Activated T-helper 2 cell treated with anti-CD3 and anti-CD28 coated beads, Interferon-gamma antibody, Interleukin-2, Interleukin-4, amounts not matched to agents 10 μg/mL and 5 μg/mL and 100 μg/mL, durations not matched to agents 14 hours and 24 hours and 36 hours (primary cell): ENCODE measurements around the gene PRAMEF20. TPM values are rescaled to one million over a fixed set of nuclear protein-coding genes. Genes with fewer than 3 reads are reported as not detected.
"Not testable (repeated sequence)": the region's sequence is repeated elsewhere in the genome, so short reads cannot be mapped to it uniquely, and the experiment has no call there.

Source experiments
- DNase-seq: peaks from one replicate; pipeline ENCODE4 v3.0.0; 2021; ENCODE audit warnings: low spot score
- H3K27ac Mint-ChIP-seq: one replicate; pipeline ENCODE4 v1.8.0; 2021; ENCODE audit warnings: mixed read lengths
- H3K27me3 Mint-ChIP-seq: one replicate; pipeline ENCODE4 v1.8.0; 2021; ENCODE audit warnings: low read depth, mixed read lengths
- H3K36me3 Mint-ChIP-seq: one replicate; pipeline ENCODE4 v1.8.0; 2021; ENCODE audit warnings: low read depth, mixed read lengths
- H3K4me1 Mint-ChIP-seq: one replicate; pipeline ENCODE4 v1.8.0; 2021; ENCODE audit warnings: low read depth, mixed read lengths
- H3K4me3 Mint-ChIP-seq: one replicate; pipeline ENCODE4 v1.8.0; 2021; ENCODE audit warnings: low read depth, mild to moderate bottlenecking, moderate library complexity, mixed read lengths
- H3K9me3 Mint-ChIP-seq: one replicate; pipeline ENCODE4 v1.8.0; 2021; ENCODE audit warnings: mixed read lengths
- intact Hi-C: fragments of 100-400 bp; cut with micrococcal nuclease; formaldehyde crosslinking; loops from one replicate; pipeline ENCODE4 v1.15.1; 2023
- total RNA-seq: library from RNA; stranded (reverse); gene quantifications from 2 replicates; pipeline ENCODE4 v1.2.3, GENCODE V29; 2022

PRAMEF20 gene
- total RNA-seq, result not detected in 2 replicates

DNA sequence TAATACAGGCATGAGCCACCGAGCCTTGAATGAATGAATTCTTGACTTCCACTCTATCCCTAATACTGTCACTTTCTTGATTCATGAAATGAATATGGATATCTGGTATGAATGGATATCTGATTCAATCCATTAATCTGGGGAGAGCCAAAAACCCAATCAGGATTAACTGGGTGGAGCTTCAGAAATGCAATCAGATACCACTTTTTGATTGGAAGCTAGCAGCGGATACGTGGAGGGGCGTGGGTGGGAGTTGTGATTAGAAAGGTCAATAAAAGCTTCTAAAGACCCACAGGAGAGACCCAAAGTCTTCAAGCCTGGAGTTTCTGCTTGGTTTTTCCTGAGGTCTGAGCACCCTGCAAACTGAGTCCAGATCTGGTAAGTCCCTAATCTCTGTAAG lies at the start of gene PRAMEF20:
PRAMEF20 (plus strand) TSS at position 301 of the 400 bp plus-strand sequence. CDS start 5,905 bp downstream, outside the sequence.
- H3K27me3 Mint-ChIP-seq, intact Hi-C loops: not testable (repeated sequence)

DNA sequence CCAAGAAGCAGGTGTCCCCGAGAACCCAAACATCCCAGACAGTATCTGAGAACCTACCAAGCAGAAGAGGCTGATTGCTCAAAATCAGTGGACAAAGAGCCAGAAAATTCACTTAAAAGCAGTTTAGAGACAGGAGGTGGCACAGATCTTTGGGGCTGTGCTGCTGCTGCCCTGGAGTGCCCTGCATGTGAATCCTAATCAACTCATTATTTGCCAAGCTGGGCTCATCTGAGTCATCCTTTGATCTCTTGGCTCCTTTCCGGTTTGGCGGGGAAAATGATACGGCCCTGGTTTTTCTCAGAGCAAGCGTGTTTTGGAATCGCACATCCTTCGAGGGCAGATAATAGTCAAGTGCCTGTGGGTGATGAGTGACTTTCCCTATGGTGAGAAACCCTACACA lies 47.9 kb upstream of the PRAMEF20 start:
- DNase-seq, intact Hi-C loops, H3K4me1 Mint-ChIP-seq, H3K27ac Mint-ChIP-seq, H3K4me3 Mint-ChIP-seq, H3K27me3 Mint-ChIP-seq, H3K36me3 Mint-ChIP-seq, H3K9me3 Mint-ChIP-seq: not testable (repeated sequence)

More for the DNA sequence above, at the start of gene PRAMEF20:
- DNase-seq, H3K27ac Mint-ChIP-seq, H3K4me1 Mint-ChIP-seq, H3K4me3 Mint-ChIP-seq, H3K9me3 Mint-ChIP-seq, H3K36me3 Mint-ChIP-seq: not testable (repeated sequence)

DNA sequence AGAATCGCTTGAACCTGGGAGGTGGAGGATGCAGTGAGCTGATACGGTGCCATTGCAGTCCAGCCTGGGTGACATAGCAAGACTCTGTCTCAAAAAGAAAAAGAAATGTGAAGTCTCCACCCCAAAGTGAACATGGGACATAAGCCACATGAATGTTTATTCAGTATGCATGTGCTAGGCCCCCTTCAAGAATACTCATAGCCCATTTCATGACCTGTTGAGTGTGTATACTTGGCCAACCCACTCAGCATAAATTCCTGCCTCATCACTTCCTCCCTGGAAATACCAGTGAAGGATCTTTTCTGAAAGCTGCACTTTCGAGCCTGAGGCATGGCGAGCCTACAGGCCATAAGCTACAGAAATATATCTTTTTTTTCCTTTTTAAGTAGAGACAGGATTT lies 45.3 kb upstream of the PRAMEF20 start:
- H3K9me3 Mint-ChIP-seq, H3K27me3 Mint-ChIP-seq, H3K36me3 Mint-ChIP-seq, intact Hi-C loops, H3K4me1 Mint-ChIP-seq, H3K27ac Mint-ChIP-seq, H3K4me3 Mint-ChIP-seq, DNase-seq: not testable (repeated sequence)

DNA sequence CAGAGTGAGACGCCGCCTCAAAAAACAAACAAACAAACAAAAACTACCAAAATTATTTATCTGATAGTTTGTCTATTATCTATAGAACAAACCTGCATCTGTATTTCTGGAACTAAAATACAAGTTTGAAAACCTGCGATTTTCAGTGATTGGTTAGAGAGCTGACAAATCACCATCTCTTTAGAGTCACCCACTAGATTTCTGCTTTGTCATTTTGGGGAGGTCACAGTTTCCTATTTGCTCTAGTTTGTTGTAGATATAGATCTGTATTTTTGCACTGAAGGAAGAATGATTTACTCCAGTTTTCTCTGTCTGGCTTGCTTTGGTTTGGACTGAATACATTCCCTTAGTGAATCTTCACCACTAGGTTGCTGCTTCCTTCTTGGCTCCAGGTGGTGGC lies 43.7 kb upstream of the PRAMEF20 start:
- H3K27ac Mint-ChIP-seq, H3K36me3 Mint-ChIP-seq, H3K4me1 Mint-ChIP-seq, intact Hi-C loops, H3K27me3 Mint-ChIP-seq, H3K9me3 Mint-ChIP-seq, H3K4me3 Mint-ChIP-seq, DNase-seq: not testable (repeated sequence)

DNA sequence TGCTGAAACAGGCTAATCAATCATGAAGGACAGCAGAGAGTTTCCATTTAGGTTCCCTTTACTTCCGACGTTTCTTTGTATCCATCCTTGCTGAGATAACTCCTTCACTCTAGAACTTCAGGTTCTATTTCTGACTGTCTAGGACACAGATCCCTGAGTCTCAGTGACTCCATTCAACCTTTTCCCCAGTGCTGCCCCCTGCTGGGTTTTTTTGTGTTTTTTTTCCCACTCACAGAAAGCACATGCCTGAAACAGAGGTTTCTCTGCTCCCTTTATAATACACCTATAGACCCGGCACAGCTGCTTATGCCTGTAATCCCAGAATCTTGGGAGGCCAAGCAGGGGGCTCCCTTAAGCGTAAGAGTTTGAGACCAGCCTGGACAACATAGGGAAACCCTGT lies 41.7 kb upstream of the PRAMEF20 start:
- H3K27ac Mint-ChIP-seq, H3K4me3 Mint-ChIP-seq, H3K36me3 Mint-ChIP-seq, H3K4me1 Mint-ChIP-seq, H3K27me3 Mint-ChIP-seq, intact Hi-C loops, H3K9me3 Mint-ChIP-seq, DNase-seq: not testable (repeated sequence)

DNA sequence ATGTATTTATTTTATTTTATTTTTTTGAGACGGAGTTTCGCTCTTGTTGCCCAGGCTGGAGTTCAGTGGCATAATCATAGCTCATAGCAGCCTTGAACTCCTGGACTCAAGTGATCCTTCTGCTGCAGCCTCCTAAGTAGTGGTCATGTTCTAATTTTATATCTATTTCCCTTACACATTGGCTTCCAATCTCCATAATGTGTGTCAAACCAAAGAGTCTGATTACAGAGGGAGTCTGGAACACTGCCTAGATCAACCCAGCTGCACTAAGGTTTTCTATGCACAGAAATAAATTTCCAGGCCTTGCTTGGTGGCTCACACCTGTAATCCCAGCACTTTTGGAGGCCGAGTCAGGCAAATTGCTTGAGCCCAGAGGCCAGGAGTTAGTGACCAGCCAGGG lies 31.3 kb upstream of the PRAMEF20 start:
- DNase-seq, H3K4me3 Mint-ChIP-seq, H3K36me3 Mint-ChIP-seq, H3K27ac Mint-ChIP-seq, H3K27me3 Mint-ChIP-seq, H3K4me1 Mint-ChIP-seq, intact Hi-C loops, H3K9me3 Mint-ChIP-seq: not testable (repeated sequence)

DNA sequence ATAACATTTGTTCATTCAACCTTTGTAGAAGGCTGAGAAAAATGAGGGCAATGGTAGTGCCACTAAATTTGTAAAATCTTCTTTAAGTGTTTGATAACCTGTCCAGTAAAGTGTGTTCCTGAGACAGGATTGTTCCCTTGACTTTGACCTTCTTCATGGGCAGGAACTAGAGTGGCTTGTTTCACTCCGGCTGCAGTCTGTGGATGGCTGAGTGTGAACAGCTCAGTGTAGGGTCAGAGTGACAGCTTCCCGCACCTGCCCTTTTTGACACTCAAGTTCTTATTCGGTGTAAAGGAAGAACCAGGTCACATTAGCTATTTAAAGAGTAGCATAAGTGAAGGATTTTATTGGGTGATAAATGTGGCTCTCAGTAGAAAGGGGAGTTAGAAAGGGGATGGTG lies 29.9 kb upstream of the PRAMEF20 start:
- H3K27ac Mint-ChIP-seq, H3K9me3 Mint-ChIP-seq, DNase-seq, H3K27me3 Mint-ChIP-seq, H3K36me3 Mint-ChIP-seq, intact Hi-C loops, H3K4me1 Mint-ChIP-seq, H3K4me3 Mint-ChIP-seq: not testable (repeated sequence)

DNA sequence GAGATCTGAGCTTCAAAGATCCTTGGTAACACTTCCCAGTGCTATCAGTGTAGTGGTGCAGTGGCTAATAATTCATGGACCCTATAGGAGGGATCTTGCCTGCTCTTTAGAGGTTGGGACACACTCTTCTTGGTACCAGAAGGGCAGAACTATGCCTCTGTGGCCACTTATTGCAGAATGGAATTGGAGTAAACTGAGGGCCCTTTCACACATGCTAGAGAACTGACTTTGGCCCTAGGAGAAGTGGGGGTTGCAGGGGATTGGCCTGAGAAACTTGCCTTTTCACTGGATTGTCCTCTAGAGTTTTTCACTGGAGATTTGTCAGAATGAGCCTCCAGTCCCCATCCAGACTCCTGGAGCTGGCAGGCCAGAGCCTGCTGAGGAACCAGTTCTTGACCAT lies 20.9 kb upstream of the PRAMEF20 start, which contains the start of gene PRAMEF17:
PRAMEF17 (plus strand) TSS at position 301 of the 400 bp plus-strand sequence; CDS start at position 327, 26 bp downstream.
- H3K27me3 Mint-ChIP-seq, H3K9me3 Mint-ChIP-seq, intact Hi-C loops, H3K4me1 Mint-ChIP-seq, H3K4me3 Mint-ChIP-seq, DNase-seq, H3K27ac Mint-ChIP-seq, H3K36me3 Mint-ChIP-seq: not testable (repeated sequence)

DNA sequence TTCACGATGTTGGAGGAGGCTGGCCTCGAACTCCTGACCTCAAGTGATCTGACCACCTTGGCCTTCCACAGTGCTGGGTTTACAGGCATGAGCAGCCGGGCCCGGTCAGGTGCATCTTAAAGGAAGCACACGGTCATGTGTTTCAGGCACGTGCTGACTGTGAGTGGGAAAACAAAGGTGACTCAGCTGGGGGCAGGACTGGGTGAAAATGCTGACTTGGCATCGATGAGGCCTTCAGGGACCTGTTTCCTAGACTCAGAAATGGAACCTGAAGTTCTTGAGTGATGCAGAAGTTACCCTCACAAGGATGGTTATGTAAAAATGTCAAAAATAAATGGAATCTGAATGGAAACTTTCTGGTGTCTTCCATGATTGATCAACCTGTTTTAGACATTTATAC lies 17.2 kb upstream of the PRAMEF20 start:
- H3K4me1 Mint-ChIP-seq, H3K27me3 Mint-ChIP-seq, H3K4me3 Mint-ChIP-seq, H3K36me3 Mint-ChIP-seq, H3K9me3 Mint-ChIP-seq, H3K27ac Mint-ChIP-seq, intact Hi-C loops, DNase-seq: not testable (repeated sequence)

DNA sequence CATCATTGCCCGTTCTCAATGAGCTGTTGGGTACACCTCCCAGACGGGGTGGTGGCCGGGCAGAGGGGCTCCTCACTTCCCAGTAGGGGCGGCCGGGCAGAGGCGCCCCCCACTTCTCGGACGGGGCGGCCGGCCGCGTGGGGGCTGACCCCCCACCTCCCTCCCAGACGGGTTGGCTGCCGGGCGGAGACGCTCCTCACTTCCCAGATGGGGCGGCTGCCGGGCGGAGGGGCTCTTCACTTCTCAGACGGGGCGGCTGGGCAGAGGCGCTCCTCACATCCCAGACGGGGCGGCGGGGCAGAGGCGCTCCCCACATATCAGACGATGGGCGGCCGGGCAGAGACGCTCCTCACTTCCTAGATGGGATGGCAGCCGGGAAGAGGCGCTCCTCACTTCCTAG lies 15.5 kb upstream of the PRAMEF20 start:
- intact Hi-C loops, H3K4me1 Mint-ChIP-seq, H3K4me3 Mint-ChIP-seq, DNase-seq, H3K27ac Mint-ChIP-seq, H3K9me3 Mint-ChIP-seq, H3K36me3 Mint-ChIP-seq, H3K27me3 Mint-ChIP-seq: not testable (repeated sequence)

DNA sequence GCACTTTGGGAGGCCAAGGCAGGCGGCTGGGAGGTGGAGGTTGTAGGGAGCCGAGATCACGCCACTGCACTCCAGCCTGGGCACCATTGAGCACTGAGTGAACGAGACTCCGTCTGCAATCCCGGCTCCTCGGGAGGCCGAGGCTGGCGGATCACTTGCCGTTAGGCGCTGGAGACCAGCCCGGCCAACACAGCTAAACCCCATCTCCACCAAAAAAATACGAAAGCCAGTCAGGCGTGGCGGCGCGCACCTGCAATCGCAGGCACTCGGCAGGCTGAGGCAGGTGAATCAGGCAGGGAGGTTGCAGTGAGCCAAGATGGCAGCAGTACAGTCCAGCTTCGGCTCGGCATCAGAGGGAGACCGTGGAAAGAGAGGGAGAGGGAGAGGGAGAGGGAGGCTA lies 14.9 kb upstream of the PRAMEF20 start:
- H3K27me3 Mint-ChIP-seq, H3K36me3 Mint-ChIP-seq, H3K9me3 Mint-ChIP-seq, H3K4me3 Mint-ChIP-seq, H3K4me1 Mint-ChIP-seq, H3K27ac Mint-ChIP-seq, DNase-seq, intact Hi-C loops: not testable (repeated sequence)

DNA sequence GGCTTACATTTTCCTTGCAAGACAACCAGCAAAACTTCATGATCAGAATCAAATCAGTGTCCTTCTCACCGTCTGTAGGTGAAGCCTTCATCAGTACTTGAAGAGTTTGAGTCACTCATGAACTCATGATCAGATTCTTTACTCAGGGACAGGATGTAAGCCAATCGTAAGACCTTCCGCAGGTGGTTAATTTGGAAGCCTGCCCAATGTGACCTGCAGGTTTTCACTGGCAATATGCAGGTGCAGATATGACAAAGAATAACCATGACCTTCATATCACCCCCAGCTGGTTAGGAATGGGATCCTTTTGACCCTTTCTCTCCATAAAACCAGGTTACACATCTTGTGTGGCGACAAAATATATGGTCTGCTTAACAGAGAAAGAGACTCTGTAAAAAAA lies 2.4 kb upstream of the PRAMEF20 start:
- Mint-ChIP-seq H3K4me1 (no peaks in the 10 kb centered on the region), H3K9me3 (no peaks in the 10 kb centered on the region), H3K27ac (no peak overlapping the region), H3K27me3 (peaks cover 1% of the 10 kb centered on the region), H3K36me3 (no peaks in the 10 kb centered on the region), H3K4me3 (no peak overlapping the region)
- intact Hi-C loops, result no loop called here
- DNase-seq, result no peak

DNA sequence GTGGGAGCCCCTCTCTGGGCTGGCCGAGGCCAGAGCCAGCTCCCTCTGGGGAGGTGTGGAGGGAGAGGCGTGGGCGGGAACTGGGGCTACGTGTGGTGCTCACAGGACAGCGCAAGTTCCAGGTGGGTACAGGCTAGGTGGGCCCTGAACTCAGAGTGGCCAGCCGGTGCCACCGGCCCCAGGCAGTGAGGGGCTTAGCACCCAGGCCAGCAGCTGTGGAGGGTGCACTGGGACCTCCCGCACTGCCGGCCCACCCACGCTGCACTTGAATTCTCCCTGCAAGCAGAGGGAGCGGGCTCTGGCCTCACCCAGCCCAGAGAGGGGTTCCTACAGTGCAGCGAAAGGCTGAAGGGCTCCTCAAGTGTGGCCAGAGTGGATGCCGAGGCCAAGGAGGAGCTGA lies 20.2 kb downstream of the PRAMEF20 start:
- DNase-seq, result no peak
- no peaks in the 10 kb centered on the region for H3K27me3 Mint-ChIP-seq
- intact Hi-C loops, result no loop called here
- H3K4me1 Mint-ChIP-seq, result no peaks in the 10 kb centered on the region
- H3K4me3 Mint-ChIP-seq, result no peak overlapping the region
- no peak overlapping the region for H3K27ac Mint-ChIP-seq
- no peaks in the 10 kb centered on the region for H3K36me3 Mint-ChIP-seq
- H3K9me3 Mint-ChIP-seq, result no peaks in the 10 kb centered on the region

DNA sequence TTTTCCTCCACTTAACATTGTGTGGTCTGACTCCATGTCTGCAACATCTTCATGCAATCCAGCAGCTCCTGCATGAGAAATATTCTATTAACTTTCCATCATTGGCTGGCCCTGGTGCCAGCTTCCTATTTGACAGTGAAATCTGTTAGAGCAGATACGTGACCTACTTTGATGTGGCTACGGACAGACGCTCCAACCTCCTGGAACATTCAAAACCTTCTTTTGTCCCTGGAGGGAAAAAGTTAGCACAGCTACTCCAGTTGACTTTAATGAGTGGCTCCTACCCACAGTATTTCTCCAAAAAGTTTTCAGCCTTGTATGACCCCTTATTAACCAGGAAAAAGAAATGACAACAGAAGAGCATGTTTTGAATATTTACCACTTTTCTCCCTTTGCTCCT lies 22.0 kb downstream of the PRAMEF20 start:
- DNase-seq, result no peak
- H3K4me1 Mint-ChIP-seq, result no peaks in the 10 kb centered on the region
- no peaks in the 10 kb centered on the region for H3K36me3 Mint-ChIP-seq
- H3K9me3 Mint-ChIP-seq, result no peaks in the 10 kb centered on the region
- H3K27me3 Mint-ChIP-seq, result no peaks in the 10 kb centered on the region
- H3K27ac Mint-ChIP-seq, result no peak overlapping the region
- H3K4me3 Mint-ChIP-seq, result no peak overlapping the region
- intact Hi-C loops, result no loop called here
